H9 (cell line): ENCODE measurements around the gene ARAP2. TPM values are rescaled to one million over a fixed set of nuclear protein-coding genes. Genes with fewer than 3 reads are reported as not detected.

ENCODE experiments used
- DNase-seq: peaks from one replicate; pipeline ENCODE4 v3.0.0-alpha.2; 2017
- H2AFZ ChIP-seq: one replicate; pipeline ENCODE4 v1.6.1; 2013; ENCODE audit warnings: mild to moderate bottlenecking, low read length, control low read depth, moderate library complexity
- H2AK5ac ChIP-seq: 2 replicates; pipeline ENCODE4 v1.6.1; 2013; ENCODE audit warnings: low read length, control low read depth, mixed read lengths; ENCODE audit not compliant: insufficient read length
- H2BK120ac ChIP-seq: one replicate; pipeline ENCODE4 v1.6.1; 2013; ENCODE audit warnings: low read depth, mild to moderate bottlenecking, low read length, control low read depth, inconsistent platforms; ENCODE audit not compliant: poor library complexity, severe bottlenecking
- H2BK12ac ChIP-seq: 2 replicates; pipeline ENCODE4 v1.6.1; 2013; ENCODE audit warnings: low read length, control low read depth, mixed read lengths, low read depth; ENCODE audit not compliant: insufficient read length
- H2BK15ac ChIP-seq: 2 replicates; pipeline ENCODE4 v1.6.1; 2013; ENCODE audit warnings: low read depth, low read length, control low read depth
- H2BK20ac ChIP-seq: one replicate; pipeline ENCODE4 v1.6.1; 2013; ENCODE audit warnings: low read depth, mild to moderate bottlenecking, low read length, control low read depth, inconsistent platforms; ENCODE audit not compliant: poor library complexity, severe bottlenecking
- H2BK5ac ChIP-seq: 2 replicates; pipeline ENCODE4 v1.6.1; 2013; ENCODE audit warnings: low read length, control low read depth, mixed read lengths; ENCODE audit not compliant: insufficient read length
- H3K14ac ChIP-seq: 2 replicates; pipeline ENCODE4 v1.6.1; 2013; ENCODE audit warnings: low read length, control low read depth; ENCODE audit not compliant: insufficient read depth
- H3K18ac ChIP-seq: 2 replicates; pipeline ENCODE4 v1.6.1; 2013; ENCODE audit warnings: low read depth, mild to moderate bottlenecking, mixed read lengths, low read length, control low read depth; ENCODE audit not compliant: insufficient read length
- H3K23ac ChIP-seq: 2 replicates; pipeline ENCODE4 v1.6.1; 2013; ENCODE audit warnings: low read length, control low read depth, mixed read lengths, low read depth; ENCODE audit not compliant: insufficient read length
- H3K23me2 ChIP-seq: 2 replicates; pipeline ENCODE4 v1.6.1; 2013; ENCODE audit warnings: low read depth, mild to moderate bottlenecking, mixed read lengths, low read length, control low read depth; ENCODE audit not compliant: insufficient read length, poor library complexity, severe bottlenecking
- H3K27ac ChIP-seq: 2 replicates; pipeline ENCODE4 v1.5.1; 2013; ENCODE audit warnings: low read length, control low read depth, mixed read lengths, low read depth; ENCODE audit not compliant: insufficient read length
- H3K27me3 ChIP-seq: 2 replicates; pipeline ENCODE4 v1.6.1; 2013; ENCODE audit warnings: low read length, control low read depth, inconsistent platforms; ENCODE audit not compliant: insufficient read depth
- H3K4ac ChIP-seq: 2 replicates; pipeline ENCODE4 v1.6.1; 2013; ENCODE audit warnings: low read depth, mild to moderate bottlenecking, control low read depth, inconsistent platforms, low read length, moderate library complexity
- H3K4me1 ChIP-seq: 2 replicates; pipeline ENCODE4 v1.6.1; 2013; ENCODE audit warnings: low read length, control low read depth, inconsistent platforms; ENCODE audit not compliant: insufficient read depth
- H3K4me2 ChIP-seq: 2 replicates; pipeline ENCODE4 v1.6.1; 2013; ENCODE audit warnings: low read length, control low read depth, mixed read lengths; ENCODE audit not compliant: insufficient read length, insufficient read depth
- H3K56ac ChIP-seq: 2 replicates; pipeline ENCODE4 v1.6.1; 2013; ENCODE audit warnings: low read depth, mild to moderate bottlenecking, mixed read lengths, low read length, control low read depth; ENCODE audit not compliant: insufficient read length
- H3K79me1 ChIP-seq: 2 replicates; pipeline ENCODE4 v1.6.1; 2013; ENCODE audit warnings: low read depth, mild to moderate bottlenecking, moderate library complexity, low read length, control low read depth, inconsistent platforms; ENCODE audit not compliant: insufficient read depth, poor library complexity, severe bottlenecking
- H3K79me2 ChIP-seq: 2 replicates; pipeline ENCODE4 v1.6.1; 2013; ENCODE audit warnings: low read length, control low read depth, inconsistent platforms; ENCODE audit not compliant: insufficient read depth
- H3K9ac ChIP-seq: 2 replicates; pipeline ENCODE4 v1.6.1; 2013; ENCODE audit warnings: low read length, control low read depth, mixed read lengths; ENCODE audit not compliant: insufficient read length; ENCODE audit errors: extremely low read depth
- H3K9me3 ChIP-seq: one replicate; pipeline ENCODE4 v1.6.1; 2013; ENCODE audit warnings: low read depth, low read length, inconsistent platforms; ENCODE audit not compliant: control insufficient read depth
- H3T11ph ChIP-seq: one replicate; pipeline ENCODE4 v1.6.1; 2013; ENCODE audit warnings: mild to moderate bottlenecking, low read length, control low read depth, inconsistent platforms
- H4K20me1 ChIP-seq: one replicate; pipeline ENCODE4 v1.6.1; 2013; ENCODE audit not compliant: control insufficient read depth, insufficient read length, insufficient read depth
- H4K5ac ChIP-seq: 2 replicates; pipeline ENCODE4 v1.6.1; 2013; ENCODE audit warnings: low read depth, mild to moderate bottlenecking, mixed read lengths, low read length, control low read depth; ENCODE audit not compliant: insufficient read length
- H4K8ac ChIP-seq: replicated peaks from 2 replicates; pipeline ENCODE4 v1.6.1; 2013; ENCODE audit warnings: low read length, control low read depth, mixed read lengths, low read depth; ENCODE audit not compliant: insufficient read length
- H4K91ac ChIP-seq: 2 replicates; pipeline ENCODE4 v1.6.1; 2013; ENCODE audit warnings: low read depth, mild to moderate bottlenecking, moderate library complexity, mixed read lengths, low read length, control low read depth; ENCODE audit not compliant: insufficient read length
- H3K27ac Mint-ChIP-seq, 3 experiments: 2 replicates in 2 of 3; 3 replicates in 1 of 3; pipeline ENCODE4 v1.8.0; 2020 to 2021; ENCODE audit warnings: mixed read lengths in 3 of 3, mild to moderate bottlenecking in 1 of 3, moderate library complexity in 1 of 3
- H3K27me3 Mint-ChIP-seq: 2 replicates; pipeline ENCODE4 v1.8.0; 2021; ENCODE audit warnings: low read depth, mild to moderate bottlenecking, moderate library complexity, mixed read lengths
- H3K36me3 Mint-ChIP-seq, 3 experiments: 2 replicates in 2 of 3; 3 replicates in 1 of 3; pipeline ENCODE4 v1.8.0; 2020 to 2021; ENCODE audit warnings: low read depth in 3 of 3, mixed read lengths in 3 of 3; ENCODE audit not compliant: insufficient read depth in 1 of 3
- H3K4me1 Mint-ChIP-seq, 2 experiments: 2 replicates each; pipeline ENCODE4 v1.8.0; 2020; ENCODE audit warnings: mixed read lengths in 2 of 2
- H3K4me3 Mint-ChIP-seq, 2 experiments: 2 replicates in 1 of 2; 3 replicates in 1 of 2; pipeline ENCODE4 v1.8.0; 2020 to 2021; ENCODE audit warnings: mild to moderate bottlenecking in 2 of 2, mixed read lengths in 2 of 2, moderate library complexity in 1 of 2
- H3K9me3 Mint-ChIP-seq, 2 experiments: 2 replicates in 1 of 2; 3 replicates in 1 of 2; pipeline ENCODE4 v1.8.0; 2020; ENCODE audit warnings: mild to moderate bottlenecking in 2 of 2, mixed read lengths in 2 of 2, moderate library complexity in 1 of 2
- CTCF ChIP-seq: fragments of 200-600 bp; sonication (generic); conservative IDR thresholded peaks from 3 replicates; pipeline ENCODE4 v1.8.0; 2021; ENCODE audit warnings: antibody characterized with exemption, mild to moderate bottlenecking
- WGBS: extraction: QIAGEN DNeasy Blood & Tissue Kit; methylation state at CpG from one replicate; pipeline ENCODE4 v1.1.7; 2013; ENCODE audit warnings: missing lambda C conversion rate, low lambda C conversion rate, mixed read lengths; ENCODE audit not compliant: insufficient read length; ENCODE audit errors: extremely low coverage; 5-methylcytosine and 5-hydroxymethylcytosine counted together
- total RNA-seq: library from RNA; stranded (reverse); gene quantifications from 2 replicates; pipeline ENCODE4 v1.2.1, GENCODE V29; 2021

ARAP2 gene
- total RNA-seq, 1 experiment from 2014 or later: 6.3 TPM

DNA sequence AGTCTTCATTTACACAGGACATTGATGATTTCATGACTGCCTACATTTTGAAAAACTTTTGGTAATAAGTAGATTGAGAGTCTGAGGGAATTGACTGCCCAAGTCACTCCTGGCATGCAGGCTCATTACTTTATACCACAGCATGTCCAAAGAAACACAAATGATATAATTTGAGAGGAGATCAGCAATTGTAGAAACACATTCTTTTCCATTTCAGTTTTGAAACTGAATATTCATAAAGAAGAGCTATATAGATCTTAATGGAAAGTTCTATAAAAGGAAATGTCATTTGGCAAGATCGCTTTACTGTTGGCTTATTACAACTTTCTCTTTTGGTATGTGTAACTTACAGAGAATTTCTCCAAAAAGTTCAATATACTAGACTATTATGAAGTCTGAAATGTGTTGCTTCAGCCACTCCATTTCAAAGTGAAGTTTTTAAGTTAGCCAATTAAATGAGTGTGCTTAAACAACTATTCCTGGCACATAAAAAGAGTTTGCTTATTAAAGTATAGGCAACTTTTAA is 158.0 kb downstream of the ARAP2 start:
- Histone ChIP-seq H2BK15ac (no peak overlapping the region), H3K18ac (no peak overlapping the region), H3T11ph (no peak overlapping the region), H3K79me1 (no peaks in the 10 kb centered on the region), H3K79me2 (no peaks in the 10 kb centered on the region), H3K4ac (no peak overlapping the region), H4K20me1 (no peaks in the 10 kb centered on the region), H3K23me2 (no peaks in the 10 kb centered on the region), H3K27me3 (no peaks in the 10 kb centered on the region), H2AK5ac (no peak overlapping the region), H3K4me1 (no peaks in the 10 kb centered on the region), H2AFZ (no peak overlapping the region), H2BK20ac (no peak overlapping the region), H4K8ac (no peak overlapping the region), H3K4me2 (no peak overlapping the region), H3K27ac (no peak overlapping the region), H3K9me3 (no peaks in the 10 kb centered on the region), H3K23ac (no peak overlapping the region), H2BK12ac (no peak overlapping the region), H4K91ac (no peak overlapping the region), H3K14ac (no peak overlapping the region), H4K5ac (no peak overlapping the region), H2BK120ac (no peak overlapping the region), H3K9ac (no peak overlapping the region), H2BK5ac (no peak overlapping the region), H3K56ac (no peak overlapping the region)
- Mint-ChIP-seq H3K27ac (no peak overlapping the region), H3K36me3 (no peaks in the 10 kb centered on the region), H3K27me3 (no peaks in the 10 kb centered on the region), H3K4me1 (no peaks in the 10 kb centered on the region), H3K9me3 (no peaks in the 10 kb centered on the region), H3K4me3 (no peak overlapping the region)
- no peak for TF ChIP-seq CTCF
- no CpG with 5 or more reads among the region's 1 CpG for WGBS
- no peak for DNase-seq
